CD8-positive, alpha-beta memory T cell (primary cell): ENCODE results near the gene DIS3. TPM values are rescaled to one million over a fixed set of nuclear protein-coding genes. Genes with fewer than 3 reads are reported as not detected.

Experiments
- CTCF ChIA-PET: fragments of 350-600 bp; sonication (Branson Sonifier 250); formaldehyde crosslinking; loops from one replicate; lab custom pipeline; 2021; ENCODE audit warnings: antibody characterized with exemption; lab: Charles Lee
- POLR2A ChIA-PET: fragments of 350-600 bp; sonication (Branson Sonifier 250); formaldehyde crosslinking; loops from one replicate; lab custom pipeline; 2021; ENCODE audit warnings: antibody characterized with exemption; lab: Charles Lee
- DNase-seq, 5 donors: peaks; one replicate each; pipeline versions ENCODE4 v3.0.0 to v3.0.0-alpha.2; 2020 to 2022; ENCODE audit warnings: mixed read lengths in 1 of 5
- H3K27ac ChIP-seq: one replicate; pipeline ENCODE4 v1.7.0; 2013; ENCODE audit warnings: low read depth, mild to moderate bottlenecking, low read length, moderate library complexity
- H3K27me3 ChIP-seq: 2 replicates; pipeline ENCODE4 v1.7.0; 2013; ENCODE audit warnings: low read length, mild to moderate bottlenecking; ENCODE audit not compliant: insufficient read depth, poor library complexity, severe bottlenecking
- H3K36me3 ChIP-seq: 2 replicates; pipeline ENCODE4 v1.7.0; 2013; ENCODE audit warnings: mild to moderate bottlenecking, low read length, moderate library complexity; ENCODE audit not compliant: insufficient read depth
- H3K4me1 ChIP-seq: 2 replicates; pipeline ENCODE4 v1.7.0; 2013; ENCODE audit warnings: mild to moderate bottlenecking, low read length, moderate library complexity; ENCODE audit not compliant: insufficient read depth
- H3K4me3 ChIP-seq: 2 replicates; pipeline ENCODE4 v1.7.0; 2013; ENCODE audit warnings: mild to moderate bottlenecking, low read length
- H3K9me3 ChIP-seq: 2 replicates; pipeline ENCODE4 v1.7.0; 2013; ENCODE audit warnings: mild to moderate bottlenecking, low read length
- H3K27ac Mint-ChIP-seq, 8 donors: one replicate each; pipeline ENCODE4 v1.8.0; 2020 to 2021; ENCODE audit warnings: mixed read lengths in 8 of 8, mild to moderate bottlenecking in 6 of 8, inconsistent platforms in 3 of 8, moderate library complexity in 3 of 8
- H3K27me3 Mint-ChIP-seq, 2 donors: one replicate each; pipeline ENCODE4 v1.8.0; 2020 to 2021; ENCODE audit warnings: mixed read lengths in 2 of 2, mild to moderate bottlenecking in 1 of 2, moderate library complexity in 1 of 2
- H3K36me3 Mint-ChIP-seq, 3 donors: one replicate each; pipeline ENCODE4 v1.8.0; 2020 to 2021; ENCODE audit warnings: mixed read lengths in 3 of 3, inconsistent platforms in 1 of 3, mild to moderate bottlenecking in 1 of 3
- H3K4me1 Mint-ChIP-seq, 3 donors: one replicate each; pipeline ENCODE4 v1.8.0; 2020 to 2021; ENCODE audit warnings: mixed read lengths in 3 of 3, inconsistent platforms in 1 of 3, mild to moderate bottlenecking in 1 of 3
- H3K4me3 Mint-ChIP-seq, 7 donors: one replicate each; pipeline ENCODE4 v1.8.0; 2020 to 2021; ENCODE audit warnings: mixed read lengths in 7 of 7, mild to moderate bottlenecking in 6 of 7, moderate library complexity in 4 of 7, inconsistent platforms in 2 of 7
- H3K9me3 Mint-ChIP-seq, 5 donors: one replicate each; pipeline ENCODE4 v1.8.0; 2020 to 2022; ENCODE audit warnings: mixed read lengths in 5 of 5, mild to moderate bottlenecking in 3 of 5, moderate library complexity in 2 of 5, inconsistent platforms in 1 of 5
- polyA plus RNA-seq: library from polyadenylated mRNA; unstranded; fragments of 300-500 nt; fragmentation: Illumina TruSeq; gene quantifications from one replicate; pipeline ENCODE4 v1.2.3, GENCODE V29; 2021
- total RNA-seq, 2 experiments: library from RNA; stranded (reverse); gene quantifications; one replicate each; pipeline ENCODE4 v1.2.3, GENCODE V29; 2021

Gene DIS3
- total and polyA plus RNA-seq, 3 experiments from 2014 or later: 14.3 to 58.1 (median 57.0) TPM

DNA sequence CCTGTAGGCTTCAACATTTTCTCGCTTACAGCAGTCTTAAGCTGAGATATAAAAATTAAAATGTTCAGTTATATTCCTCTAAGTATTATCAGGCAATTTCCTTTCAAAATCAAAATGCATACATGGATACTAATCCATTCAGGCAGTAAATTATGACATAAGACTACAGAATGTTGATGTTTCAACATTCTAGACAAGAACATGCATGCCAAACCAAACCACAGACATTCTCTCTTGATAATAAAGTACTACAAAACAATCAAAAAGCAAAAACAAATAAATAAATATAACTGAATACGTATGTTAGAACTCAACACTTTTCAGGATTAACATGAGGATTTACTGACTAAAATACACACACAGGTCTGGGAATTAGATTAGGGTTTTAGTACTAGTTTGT lies 7.7 kb downstream of the DIS3 start:
- Mint-ChIP-seq H3K36me3 (peaks cover 8 to 84% (median 21%) of the 10 kb centered on the region in 3 donors), H3K27me3 (no peaks in the 10 kb centered on the region), H3K27ac (no peak overlapping the region), H3K9me3 (no peaks in the 10 kb centered on the region), H3K4me1 (peaks cover 17 to 33% (median 31%) of the 10 kb centered on the region in 3 donors), H3K4me3 (no peak overlapping the region)
- Histone ChIP-seq H3K4me1 (peaks cover 8% of the 10 kb centered on the region), H3K27ac (no peak overlapping the region), H3K9me3 (no peaks in the 10 kb centered on the region), H3K4me3 (no peak overlapping the region), H3K36me3 (peaks cover 71% of the 10 kb centered on the region), H3K27me3 (no peaks in the 10 kb centered on the region)
- ChIA-PET POLR2A (no interaction called here), CTCF (no interaction called here)
- DNase-seq: no peak

DNA sequence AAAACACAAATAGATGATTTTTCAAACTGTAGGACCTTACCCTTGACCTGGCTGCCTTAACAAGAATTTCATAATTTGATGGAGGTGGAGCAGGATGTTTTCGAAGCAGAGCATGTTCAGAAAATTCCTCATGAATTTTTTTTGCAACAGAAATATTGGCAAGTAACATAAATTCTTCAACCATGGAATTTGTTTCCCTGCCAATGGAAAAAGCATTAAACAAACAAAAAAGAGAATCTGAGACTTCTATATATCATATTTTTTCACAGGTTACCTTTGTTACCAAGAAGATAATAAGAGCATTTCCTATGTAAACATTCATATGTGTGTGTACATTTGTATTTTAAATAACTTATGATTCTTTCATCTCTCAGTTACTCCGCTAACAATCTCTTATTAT lies 18.3 kb downstream of the DIS3 start:
- Histone ChIP-seq H3K27me3 (no peaks in the 10 kb centered on the region), H3K27ac (no peak overlapping the region), H3K4me3 (no peak overlapping the region), H3K4me1 (no peaks in the 10 kb centered on the region), H3K9me3 (no peaks in the 10 kb centered on the region), H3K36me3 (peaks cover 80% of the 10 kb centered on the region)
- ChIA-PET CTCF (no interaction called here), POLR2A (no interaction called here)
- no peaks in the 10 kb centered on the region for H3K9me3 Mint-ChIP-seq
- no peak for DNase-seq
- no peak overlapping the region for H3K4me3 Mint-ChIP-seq
- H3K27me3 Mint-ChIP-seq: no peaks in the 10 kb centered on the region
- H3K4me1 Mint-ChIP-seq: peaks cover 0 to 12% (median 0%) of the 10 kb centered on the region in 3 donors
- peaks cover 15 to 91% (median 33%) of the 10 kb centered on the region in 3 donors for H3K36me3 Mint-ChIP-seq
- no peak overlapping the region for H3K27ac Mint-ChIP-seq

DNA sequence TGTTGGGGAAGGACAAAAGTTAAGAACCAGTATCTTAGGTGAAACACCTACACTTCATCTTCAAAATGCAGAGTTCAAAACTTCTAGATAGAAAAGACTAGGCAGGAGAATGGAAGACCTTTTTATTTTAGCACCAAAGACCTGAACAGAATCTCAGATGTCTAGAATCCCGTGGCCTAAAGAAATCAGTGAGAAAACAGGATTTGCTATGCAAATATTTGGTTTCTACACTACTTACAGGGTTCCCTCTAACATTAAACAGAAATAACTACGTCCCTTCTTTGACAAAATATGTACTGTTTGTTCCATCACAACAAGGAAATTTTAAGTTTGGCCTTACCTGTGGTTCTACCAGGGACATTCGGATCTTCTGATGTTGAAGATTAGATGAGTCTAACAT lies 21.5 kb downstream of the DIS3 start:
- POLR2A ChIA-PET: no interaction called here

DNA sequence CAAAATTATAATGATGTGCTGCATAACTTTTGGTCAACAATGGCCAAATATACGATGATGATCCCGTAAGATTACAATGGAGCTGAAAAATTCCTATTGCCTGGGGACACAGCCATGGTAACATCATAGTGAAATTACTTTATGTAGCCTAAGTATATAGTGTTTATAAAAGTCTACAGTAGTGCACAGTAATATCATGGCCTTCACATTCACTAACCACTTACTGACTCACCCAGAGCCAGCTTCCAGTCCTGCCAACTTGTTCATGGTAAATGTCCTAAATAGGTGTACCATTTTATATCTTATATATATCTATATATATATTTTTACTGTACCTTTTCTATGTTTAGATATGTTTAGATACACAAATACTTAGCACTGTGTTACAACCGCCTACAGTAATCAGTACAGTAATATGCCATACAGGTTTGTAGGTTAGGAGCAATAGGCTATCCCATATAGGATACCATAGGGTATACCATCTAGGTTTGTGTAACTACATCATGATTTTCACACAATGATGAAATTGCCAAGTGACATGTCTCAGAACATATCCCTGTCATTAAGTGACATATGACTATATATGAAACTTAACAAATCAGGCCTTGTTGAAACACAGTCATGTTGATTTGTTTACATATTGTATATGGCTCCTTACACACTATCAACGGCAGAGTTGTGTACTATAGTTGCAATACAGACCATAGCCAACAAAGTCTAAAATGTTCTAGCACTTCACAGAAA lies 23.7 kb downstream of the DIS3 start:
- ChIA-PET CTCF (no interaction called here), POLR2A (interaction anchor here (0.6 kb wide), 1 partner anchor 956 kb away, joined by 3 read pairs; no protein-coding TSS in a partner anchor)
- Histone ChIP-seq H3K36me3 (peaks cover 38% of the 10 kb centered on the region), H3K4me3 (no peak overlapping the region), H3K27ac (no peak overlapping the region), H3K9me3 (no peaks in the 10 kb centered on the region), H3K4me1 (no peaks in the 10 kb centered on the region), H3K27me3 (no peaks in the 10 kb centered on the region)
- H3K27me3 Mint-ChIP-seq: no peaks in the 10 kb centered on the region
- H3K4me1 Mint-ChIP-seq: peaks cover 3 to 7% (median 4%) of the 10 kb centered on the region in 3 donors
- no peak overlapping the region for H3K27ac Mint-ChIP-seq
- no peaks in the 10 kb centered on the region for H3K9me3 Mint-ChIP-seq
- H3K36me3 Mint-ChIP-seq: peaks cover 6 to 82% (median 21%) of the 10 kb centered on the region in 3 donors
- no peak overlapping the region for H3K4me3 Mint-ChIP-seq
- DNase-seq: no peak

More for the DNA sequence above, 21.5 kb downstream of the DIS3 start:
- Mint-ChIP-seq H3K27me3 (no peaks in the 10 kb centered on the region), H3K36me3 (peaks cover 9 to 86% (median 28%) of the 10 kb centered on the region in 3 donors), H3K4me3 (no peak overlapping the region), H3K4me1 (peaks cover 2 to 4% (median 3%) of the 10 kb centered on the region in 3 donors), H3K9me3 (no peaks in the 10 kb centered on the region), H3K27ac (no peak overlapping the region)
- Histone ChIP-seq H3K36me3 (peaks cover 51% of the 10 kb centered on the region), H3K27ac (no peak overlapping the region), H3K27me3 (no peaks in the 10 kb centered on the region), H3K4me1 (no peaks in the 10 kb centered on the region), H3K9me3 (no peaks in the 10 kb centered on the region), H3K4me3 (no peak overlapping the region)
- no peak for DNase-seq
- CTCF ChIA-PET: no interaction called here

DNA sequence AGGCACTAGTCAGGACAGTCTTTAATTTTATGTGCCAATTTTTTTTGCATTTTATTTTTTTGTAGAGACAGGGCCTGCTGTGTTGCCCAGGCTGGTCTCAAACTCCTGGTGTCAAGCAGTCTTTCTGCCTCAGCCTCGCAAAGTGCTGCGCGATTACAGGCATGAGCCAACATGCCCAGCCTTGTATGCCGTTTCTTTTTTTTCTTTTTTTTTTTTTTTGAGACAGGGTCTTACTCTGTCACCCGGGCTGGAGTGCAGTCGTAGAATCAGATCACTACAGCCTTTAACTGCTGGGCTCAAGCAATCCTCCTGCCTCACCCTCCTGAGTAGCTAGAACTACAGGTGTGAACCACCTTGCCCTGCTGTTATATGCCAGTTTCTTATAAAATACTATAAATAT lies 27.6 kb downstream of the DIS3 start:
- H3K4me3 ChIP-seq: no peak overlapping the region
- peaks cover 7% of the 10 kb centered on the region for H3K36me3 ChIP-seq
- no peaks in the 10 kb centered on the region for H3K27me3 ChIP-seq
- no peak overlapping the region for H3K27ac ChIP-seq
- no peaks in the 10 kb centered on the region for H3K9me3 ChIP-seq
- H3K27ac Mint-ChIP-seq: peak overlapping the region in 1 of 8 donors; percentile 32
- no peaks in the 10 kb centered on the region for H3K9me3 Mint-ChIP-seq
- H3K4me3 Mint-ChIP-seq: no peak overlapping the region
- CTCF ChIA-PET: no interaction called here
- H3K4me1 Mint-ChIP-seq: peaks cover 12 to 28% (median 28%) of the 10 kb centered on the region in 3 donors
- no peaks in the 10 kb centered on the region for H3K4me1 ChIP-seq
- peaks cover 17 to 80% (median 21%) of the 10 kb centered on the region in 3 donors for H3K36me3 Mint-ChIP-seq
- H3K27me3 Mint-ChIP-seq: no peaks in the 10 kb centered on the region
- DNase-seq: no peak
- POLR2A ChIA-PET: no interaction called here

DNA sequence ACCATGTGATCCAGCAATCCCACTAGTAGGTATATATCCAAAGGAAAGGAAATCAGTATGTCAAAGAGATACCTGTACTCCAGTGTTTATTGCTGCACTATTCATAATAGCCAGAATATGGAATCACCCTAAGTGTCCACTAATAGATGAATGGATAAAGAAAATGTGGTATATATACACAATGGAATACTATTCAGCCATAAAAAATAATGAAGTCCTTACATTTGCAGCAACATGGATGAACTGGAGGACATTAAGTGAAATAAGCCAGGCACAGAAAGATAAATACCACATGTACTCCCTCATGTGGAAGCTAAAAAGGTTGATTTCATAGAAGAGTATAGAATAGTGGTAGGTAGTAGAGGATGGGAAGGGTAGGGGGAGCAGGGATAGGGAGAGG lies 30.5 kb downstream of the DIS3 start:
- CTCF ChIA-PET: no interaction called here
- peaks cover 14 to 46% (median 40%) of the 10 kb centered on the region in 3 donors for H3K4me1 Mint-ChIP-seq
- no peaks in the 10 kb centered on the region for H3K9me3 Mint-ChIP-seq
- peak overlapping the region in 2 of 8 donors; percentile 7 to 17 for H3K27ac Mint-ChIP-seq
- H3K4me3 Mint-ChIP-seq: no peak overlapping the region
- no peaks in the 10 kb centered on the region for H3K9me3 ChIP-seq
- peaks cover 21 to 82% (median 25%) of the 10 kb centered on the region in 3 donors for H3K36me3 Mint-ChIP-seq
- POLR2A ChIA-PET: interaction anchor here (0.5 kb wide), 1 partner anchor 14 kb away, joined by 3 read pairs; no protein-coding TSS in a partner anchor
- H3K27me3 Mint-ChIP-seq: no peaks in the 10 kb centered on the region
- no peak overlapping the region for H3K27ac ChIP-seq
- H3K4me1 ChIP-seq: no peaks in the 10 kb centered on the region
- DNase-seq: no peak
- H3K27me3 ChIP-seq: no peaks in the 10 kb centered on the region
- H3K36me3 ChIP-seq: peaks cover 5% of the 10 kb centered on the region
- H3K4me3 ChIP-seq: no peak overlapping the region

DNA sequence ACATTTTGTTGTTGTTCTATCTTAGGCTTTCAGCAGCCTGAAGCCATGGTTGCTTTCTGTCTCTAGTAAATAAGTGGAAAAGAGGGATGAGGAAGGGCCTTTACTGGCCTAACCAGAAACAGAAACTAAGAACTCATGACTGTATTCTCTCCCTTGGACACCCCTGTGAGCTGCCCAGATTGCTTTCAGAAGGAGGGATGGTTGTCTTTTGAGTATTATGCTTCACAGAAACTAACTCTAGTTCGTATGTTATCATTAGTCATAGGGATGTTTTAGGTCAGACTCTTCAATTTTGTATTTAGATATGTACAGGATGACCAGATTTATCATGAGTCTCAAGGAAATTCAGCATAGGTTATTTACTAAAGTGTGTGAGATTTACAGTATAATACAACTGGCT lies 36.4 kb downstream of the DIS3 start:
- no peak overlapping the region for H3K4me3 ChIP-seq
- H3K27me3 ChIP-seq: no peaks in the 10 kb centered on the region
- H3K4me3 Mint-ChIP-seq: no peak overlapping the region
- ChIA-PET CTCF (interaction anchor here (1.6 kb wide), 1 partner anchor 17 kb away, joined by 3 read pairs; the partner anchor contains the start of gene BORA), POLR2A (interaction anchor here (0.7 kb wide), 1 partner anchor 1144 kb away, joined by 3 read pairs; no protein-coding TSS in a partner anchor)
- H3K4me1 ChIP-seq: no peaks in the 10 kb centered on the region
- H3K36me3 ChIP-seq: peaks cover 5% of the 10 kb centered on the region
- H3K9me3 ChIP-seq: no peaks in the 10 kb centered on the region
- peaks cover 15 to 44% (median 39%) of the 10 kb centered on the region in 3 donors for H3K4me1 Mint-ChIP-seq
- H3K27ac Mint-ChIP-seq: peak overlapping the region in 6 of 8 donors; percentile 7 to 70 (median 38)
- H3K36me3 Mint-ChIP-seq: peaks cover 8 to 65% (median 25%) of the 10 kb centered on the region in 3 donors
- no peaks in the 10 kb centered on the region for H3K9me3 Mint-ChIP-seq
- H3K27me3 Mint-ChIP-seq: no peaks in the 10 kb centered on the region
- no peak overlapping the region for H3K27ac ChIP-seq
- no peak for DNase-seq

DNA sequence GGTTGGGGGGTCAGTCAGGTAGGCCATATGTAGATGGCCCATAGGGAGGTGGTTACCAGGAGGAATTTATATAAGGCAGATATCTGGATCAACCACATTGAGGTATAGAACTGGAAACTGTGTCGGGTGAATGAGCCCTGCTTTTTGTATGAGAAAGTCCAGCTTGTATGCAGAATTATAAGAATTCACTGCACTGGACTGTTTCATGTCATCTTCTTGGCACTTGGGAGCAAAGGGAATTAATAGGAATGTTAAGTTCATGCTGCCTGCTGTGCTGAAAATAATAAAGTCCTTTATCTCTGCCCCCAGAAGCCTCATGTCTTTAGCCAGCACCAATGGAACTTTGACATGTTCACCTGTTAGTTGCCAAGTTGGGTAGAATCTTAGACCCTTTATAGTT lies 41.7 kb downstream of the DIS3 start:
- H3K27ac Mint-ChIP-seq: no peak overlapping the region
- CTCF ChIA-PET: no interaction called here

More for the DNA sequence above, 41.7 kb downstream of the DIS3 start:
- DNase-seq: no peak
- no peak overlapping the region for H3K4me3 ChIP-seq
- no peaks in the 10 kb centered on the region for H3K9me3 ChIP-seq
- POLR2A ChIA-PET: no interaction called here
- H3K27ac ChIP-seq: no peak overlapping the region
- no peaks in the 10 kb centered on the region for H3K27me3 ChIP-seq
- Mint-ChIP-seq H3K4me1 (peaks cover 12 to 33% (median 16%) of the 10 kb centered on the region in 3 donors), H3K9me3 (no peaks in the 10 kb centered on the region), H3K4me3 (no peak overlapping the region), H3K36me3 (peaks cover 4 to 54% (median 26%) of the 10 kb centered on the region in 3 donors), H3K27me3 (no peaks in the 10 kb centered on the region)
- H3K4me1 ChIP-seq: no peaks in the 10 kb centered on the region
- H3K36me3 ChIP-seq: no peaks in the 10 kb centered on the region
